ENCODE data around the gene PSD2.

The PSD2 gene

DNA sequence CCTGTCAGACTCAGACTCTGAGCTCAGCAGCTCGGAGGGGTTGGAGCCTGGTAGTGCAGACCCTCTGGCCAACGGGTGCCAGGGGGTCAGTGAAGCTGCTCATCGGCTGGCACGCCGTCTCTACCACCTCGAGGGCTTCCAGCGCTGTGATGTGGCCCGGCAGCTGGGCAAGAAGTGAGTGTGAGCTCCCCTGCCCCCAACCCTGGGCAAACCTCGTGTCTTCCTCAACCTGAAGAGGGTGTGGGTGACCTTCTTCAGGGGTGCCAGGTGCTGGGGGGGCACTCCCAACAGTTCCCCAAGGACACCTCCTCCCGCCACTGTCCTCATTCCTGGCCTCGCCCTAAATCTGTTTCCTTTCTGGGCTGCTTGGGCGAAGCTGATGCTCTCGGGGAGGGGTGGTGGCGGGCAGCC, 18.6 kb downstream of the PSD2 start:
- no peak for DNase-seq

GRCh38 chr5:139814704-139815280, 19.2 kb downstream of the PSD2 start:
- DNase-seq: no peak

DNA sequence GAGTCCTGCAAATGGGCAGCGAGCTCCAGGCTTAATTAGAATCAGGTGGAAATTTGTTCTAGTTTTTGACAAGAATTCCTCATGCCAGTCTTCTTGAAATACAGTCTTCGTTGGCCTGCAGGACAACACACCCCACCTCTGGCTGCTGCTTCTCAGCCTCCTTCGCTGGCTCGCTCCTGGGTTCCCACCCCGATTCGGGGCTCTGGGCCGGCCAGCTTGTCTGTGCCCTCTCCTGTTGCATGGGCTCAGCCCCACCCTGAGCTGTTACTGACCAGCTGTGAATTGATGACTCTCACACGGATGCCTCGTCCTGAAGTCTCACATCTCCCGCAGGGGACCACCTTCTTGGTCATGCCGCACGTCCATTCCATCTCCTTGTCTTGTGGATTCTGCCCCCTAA, 21.0 kb downstream of the PSD2 start:
- no peak for DNase-seq

- no peak for DNase-seq
Observed at GRCh38 chr5:139817362-139817761, 21.8 kb downstream of the PSD2 start.

DNA sequence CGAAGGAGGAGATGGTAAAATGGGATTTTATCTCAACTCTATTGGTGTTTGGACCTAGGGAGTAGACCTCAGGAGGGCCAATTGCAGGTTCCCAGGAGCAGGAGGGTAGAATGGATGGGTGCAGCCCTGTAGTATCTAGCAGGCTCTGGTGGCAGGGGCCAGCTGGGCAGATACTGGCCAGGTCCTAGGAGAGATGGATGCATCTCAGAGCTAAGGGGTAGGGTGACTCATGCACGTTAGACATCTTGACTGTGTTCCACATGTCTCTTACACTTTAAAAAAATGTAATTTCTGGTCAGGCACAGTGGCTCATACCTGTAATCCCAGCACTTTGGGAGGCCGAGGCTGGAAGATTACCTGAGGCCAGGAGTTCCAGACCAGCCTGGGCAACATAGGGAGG, 22.4 kb downstream of the PSD2 start:
- DNase-seq: no peak

DNA sequence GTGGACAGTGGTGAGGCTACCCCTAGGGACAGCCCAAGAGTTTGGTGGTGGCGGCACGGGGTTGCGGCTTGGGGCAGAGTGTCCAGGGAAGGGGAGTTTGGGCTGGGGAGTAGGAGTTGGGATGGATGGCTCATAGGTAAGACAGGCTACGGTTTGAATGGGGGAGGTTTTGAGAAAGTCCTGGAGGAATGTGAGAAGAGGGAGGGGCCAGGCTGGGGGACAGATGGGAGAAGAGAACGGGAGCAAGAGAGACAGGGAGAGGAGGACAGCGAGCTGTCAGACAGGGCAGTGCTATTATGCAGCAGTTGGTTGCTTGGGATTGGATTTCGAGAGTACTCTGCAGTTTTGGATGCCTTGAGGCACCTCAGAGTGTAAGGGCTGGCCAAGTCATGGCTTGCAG, 24.5 kb downstream of the PSD2 start:
- no peak for DNase-seq

DNA sequence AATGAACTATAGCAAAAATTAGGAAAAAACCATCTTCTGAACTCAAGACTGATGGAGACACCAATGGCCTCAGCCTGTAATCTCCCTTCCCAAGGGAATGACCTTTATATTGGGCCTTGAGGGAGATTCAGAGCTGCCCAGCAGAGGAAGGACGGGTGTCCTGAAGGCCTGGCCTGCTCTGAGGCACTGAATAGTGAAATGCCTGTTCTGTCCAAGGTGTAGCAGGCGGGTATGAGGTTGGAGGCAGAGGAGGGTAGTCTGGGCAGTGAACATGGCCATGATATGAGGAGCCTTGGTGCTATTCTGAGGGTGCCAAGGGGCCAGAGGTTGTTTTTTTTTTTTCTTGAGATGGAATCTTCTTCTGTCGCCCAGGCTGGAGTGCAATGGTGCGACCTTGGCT, 25.0 kb downstream of the PSD2 start:
- DNase-seq: no peak

GRCh38 chr5:139821806-139822552, 26.4 kb downstream of the PSD2 start:
- DNase-seq: no peak

GRCh38 chr5:139822553-139823425, 27.2 kb downstream of the PSD2 start:
- no peak for DNase-seq

DNA sequence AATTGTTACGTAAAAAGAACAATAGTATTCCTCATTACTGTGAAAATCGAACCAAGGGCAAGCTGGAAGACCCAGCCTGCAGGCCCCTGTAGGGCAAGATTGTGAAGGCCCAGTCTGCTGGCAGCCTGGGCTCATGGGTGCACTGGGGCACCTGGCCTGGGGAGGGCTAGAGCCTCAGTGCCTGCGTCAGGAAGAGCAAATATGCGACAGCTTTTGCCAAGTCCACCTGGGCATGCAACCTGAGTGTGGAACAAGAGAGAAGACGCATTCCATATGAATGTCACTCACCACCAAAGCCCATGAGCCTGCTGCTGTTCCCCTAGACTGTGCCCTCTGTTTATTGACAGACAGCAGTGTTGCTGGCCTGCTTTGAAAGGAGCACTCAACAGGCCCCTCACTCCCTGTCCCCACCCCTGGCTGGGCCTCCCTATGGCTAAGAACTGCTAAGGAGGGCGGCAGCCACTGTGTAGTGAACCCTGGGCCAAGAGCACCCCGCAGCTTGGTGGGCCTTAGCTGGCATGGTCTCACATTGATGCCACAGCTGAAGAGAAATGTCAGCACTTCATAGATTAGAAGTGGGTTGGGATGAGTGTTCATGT, 28.2 kb downstream of the PSD2 start:
- no peak for DNase-seq

- DNase-seq: no peak
Observed at GRCh38 chr5:139825690-139826089, 30.1 kb downstream of the PSD2 start.

- DNase-seq: no peak
Observed at GRCh38 chr5:139828207-139828895, 32.7 kb downstream of the PSD2 start.

GRCh38 chr5:139829471-139829870, 33.9 kb downstream of the PSD2 start:
- DNase-seq: no peak

DNA sequence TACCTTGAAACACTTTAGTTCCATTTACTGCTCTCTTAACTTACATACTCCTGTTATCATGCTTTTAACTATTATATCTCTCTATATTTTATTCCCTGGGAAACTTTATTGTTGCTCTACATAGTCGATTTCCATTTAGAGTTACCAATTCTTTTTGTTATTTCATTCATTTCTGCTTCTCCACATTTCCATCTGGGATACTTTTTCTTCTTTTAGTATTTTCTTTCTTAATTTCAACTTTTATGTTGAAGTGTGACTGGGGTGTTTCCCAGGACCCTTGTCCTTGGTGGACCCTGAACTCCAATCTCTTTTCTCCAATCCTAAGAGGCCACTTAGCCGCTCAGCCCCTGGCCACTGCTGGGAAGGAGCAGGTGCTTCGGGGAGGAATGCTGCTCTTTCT, 36.0 kb downstream of the PSD2 start:
- DNase-seq: no peak

DNA sequence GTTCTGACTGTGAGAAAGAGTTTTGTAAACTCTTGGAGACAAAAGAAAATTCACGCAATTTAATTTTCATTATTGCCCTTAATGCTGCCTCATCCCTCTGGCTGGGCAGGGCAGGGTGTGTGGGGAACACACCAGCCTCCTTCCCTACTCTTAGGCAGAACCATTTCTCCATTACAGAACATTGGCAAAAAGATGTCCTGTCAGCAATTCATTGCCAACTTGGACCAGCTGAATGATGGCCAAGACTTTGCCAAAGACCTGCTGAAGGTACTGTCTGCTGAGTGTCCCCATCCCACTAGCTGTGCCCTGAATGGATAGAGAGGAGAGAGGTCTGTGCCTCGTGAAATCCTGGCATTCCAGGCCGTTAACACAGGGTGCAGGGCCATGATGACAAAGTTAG, 37.9 kb downstream of the PSD2 start:
- no peak for DNase-seq

DNA sequence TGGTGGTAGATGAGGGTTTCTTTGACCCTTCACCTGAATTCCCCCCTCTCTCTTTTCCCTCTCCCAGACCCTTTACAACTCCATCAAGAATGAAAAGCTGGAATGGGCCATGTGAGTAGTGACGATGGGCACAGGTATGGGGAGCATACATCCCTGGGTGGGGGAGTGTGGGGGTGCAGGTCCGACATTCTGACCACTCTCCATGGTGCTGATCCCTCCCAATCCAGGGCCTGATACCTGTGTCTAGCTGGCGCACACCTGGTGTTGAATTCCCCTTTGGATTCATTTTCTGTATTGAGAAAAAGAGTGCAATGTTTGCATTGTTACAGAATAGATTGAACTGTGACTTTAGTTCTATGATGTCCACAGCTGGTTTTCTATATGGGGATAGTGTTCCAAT, 40.0 kb downstream of the PSD2 start:
- no peak for DNase-seq

DNA sequence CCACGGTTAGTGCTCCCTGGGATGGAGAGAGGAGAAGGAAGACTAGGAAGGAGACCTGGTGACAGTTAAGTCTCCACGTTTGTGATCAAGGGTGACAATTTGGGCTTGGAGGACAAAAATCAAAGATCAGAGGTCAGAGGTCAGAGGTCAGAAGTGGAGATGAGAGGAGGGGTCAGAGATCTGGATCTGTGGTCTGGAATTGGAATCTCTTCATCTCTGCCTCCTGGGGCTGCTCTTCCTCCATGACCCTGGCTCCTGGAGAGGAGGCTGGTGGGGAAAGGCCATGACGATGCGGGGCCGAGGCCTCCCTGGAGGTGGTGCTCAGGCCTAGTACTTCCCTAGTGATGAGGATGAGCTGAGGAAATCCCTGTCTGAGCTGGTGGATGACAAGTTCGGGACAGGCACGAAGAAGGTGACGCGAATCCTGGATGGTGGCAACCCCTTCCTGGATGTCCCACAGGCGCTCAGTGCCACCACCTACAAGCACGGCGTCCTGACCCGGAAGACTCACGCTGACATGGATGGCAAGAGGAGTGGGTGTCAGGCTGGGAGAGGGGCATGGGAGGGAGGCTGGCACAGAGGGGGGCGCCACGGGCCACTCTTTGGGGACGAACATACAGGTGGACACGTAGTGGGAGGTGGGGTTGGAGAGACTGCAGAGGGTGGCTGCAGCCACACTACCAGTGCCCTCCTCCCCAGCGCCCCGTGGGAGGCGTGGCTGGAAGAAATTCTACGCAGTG, 41.0 kb downstream of the PSD2 start:
- DNase-seq: no peak

DNA sequence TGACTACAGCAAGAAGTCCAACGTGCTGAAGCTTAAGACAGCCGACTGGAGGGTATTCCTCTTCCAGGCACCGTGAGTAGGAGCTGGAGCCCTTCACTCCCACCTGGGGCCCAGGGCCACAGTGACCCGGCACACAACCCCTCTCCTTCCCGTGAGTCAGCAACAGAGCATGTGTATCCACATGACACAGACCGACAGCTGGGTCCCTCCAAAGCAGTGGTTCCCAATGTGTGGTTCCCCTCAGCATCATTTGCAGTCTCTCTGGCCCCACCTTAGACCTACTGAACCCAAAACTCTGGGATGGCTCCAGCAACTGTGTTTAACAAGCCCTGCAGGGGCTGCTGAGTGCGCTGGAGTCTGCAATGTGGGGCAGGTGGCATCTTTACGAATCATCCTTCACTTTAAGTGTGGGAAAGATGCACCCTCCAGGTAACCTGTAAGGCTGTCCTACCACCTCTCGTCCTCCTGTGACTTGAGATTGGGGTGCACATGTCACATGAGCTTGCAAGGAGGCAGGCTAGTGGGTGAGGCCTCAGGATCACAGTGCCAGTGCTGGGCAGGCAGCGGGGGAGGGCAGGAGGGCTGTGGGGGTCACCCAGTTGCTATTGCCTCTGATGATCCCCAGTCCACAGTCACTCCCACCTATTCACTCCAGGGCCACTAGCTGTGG, 42.2 kb downstream of the PSD2 start:
- no peak for DNase-seq

GRCh38 chr5:139838381-139839197, 43.0 kb downstream of the PSD2 start:
- DNase-seq: no peak

DNA sequence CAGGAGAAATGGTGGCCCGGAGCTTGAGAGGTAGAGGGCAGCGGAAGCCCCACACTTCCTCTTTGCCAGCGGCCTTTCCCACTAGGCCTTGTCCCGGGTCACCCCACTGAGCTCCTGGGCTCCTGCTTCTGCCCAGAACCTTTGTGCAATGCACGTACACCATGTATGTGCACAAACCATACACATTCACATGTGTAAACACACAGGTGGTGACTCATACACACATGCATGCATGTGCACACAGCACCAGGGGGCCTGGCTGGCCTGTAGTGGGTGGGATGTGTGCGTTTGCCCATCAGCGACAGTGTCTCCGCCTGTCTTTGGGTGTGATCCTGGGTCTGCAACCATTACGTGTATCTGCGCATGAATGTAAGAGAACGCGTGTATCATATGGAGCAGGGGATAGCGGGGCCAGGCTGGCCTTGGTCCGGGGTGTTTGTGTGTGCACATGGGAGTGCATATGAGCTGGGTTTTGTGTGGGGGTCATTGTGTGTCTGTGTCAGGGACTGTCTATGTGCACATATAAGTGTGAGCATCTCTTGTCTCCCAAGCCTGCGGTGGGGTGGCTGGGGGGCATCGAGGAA, 43.7 kb downstream of the PSD2 start:
- no peak for DNase-seq
